Measurements from ENCODE around the gene TMEM151B.

The TMEM151B gene

DNA sequence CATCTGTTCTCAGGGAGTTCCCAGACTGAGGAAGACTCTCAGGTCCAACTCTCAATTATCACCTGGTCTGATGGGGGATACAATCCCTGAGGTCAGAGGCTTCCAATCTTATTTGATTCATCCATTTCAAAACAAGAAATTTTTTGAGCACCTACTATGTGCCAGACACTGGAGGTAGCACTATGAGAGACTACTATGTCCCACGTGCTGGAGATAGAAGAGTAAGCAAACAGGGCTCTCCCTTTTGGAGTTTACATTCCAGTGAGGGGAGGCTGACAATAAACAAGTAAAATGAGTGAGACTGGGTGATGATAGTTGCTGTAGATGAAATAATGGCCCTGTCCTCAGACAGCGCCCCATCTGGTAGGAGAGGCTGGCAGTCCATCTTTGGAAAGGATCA is 16.5 kb downstream of the TMEM151B start:
- H3K27ac ChIP-seq = no peak overlapping the region
- no peak for DNase-seq
- H3K36me3 ChIP-seq = no peaks in the 10 kb centered on the region
- peaks cover 0 to 8% (median 0%) of the 10 kb centered on the region in 4 donors for H3K4me1 ChIP-seq
- TF ChIP-seq, protein P1, sequence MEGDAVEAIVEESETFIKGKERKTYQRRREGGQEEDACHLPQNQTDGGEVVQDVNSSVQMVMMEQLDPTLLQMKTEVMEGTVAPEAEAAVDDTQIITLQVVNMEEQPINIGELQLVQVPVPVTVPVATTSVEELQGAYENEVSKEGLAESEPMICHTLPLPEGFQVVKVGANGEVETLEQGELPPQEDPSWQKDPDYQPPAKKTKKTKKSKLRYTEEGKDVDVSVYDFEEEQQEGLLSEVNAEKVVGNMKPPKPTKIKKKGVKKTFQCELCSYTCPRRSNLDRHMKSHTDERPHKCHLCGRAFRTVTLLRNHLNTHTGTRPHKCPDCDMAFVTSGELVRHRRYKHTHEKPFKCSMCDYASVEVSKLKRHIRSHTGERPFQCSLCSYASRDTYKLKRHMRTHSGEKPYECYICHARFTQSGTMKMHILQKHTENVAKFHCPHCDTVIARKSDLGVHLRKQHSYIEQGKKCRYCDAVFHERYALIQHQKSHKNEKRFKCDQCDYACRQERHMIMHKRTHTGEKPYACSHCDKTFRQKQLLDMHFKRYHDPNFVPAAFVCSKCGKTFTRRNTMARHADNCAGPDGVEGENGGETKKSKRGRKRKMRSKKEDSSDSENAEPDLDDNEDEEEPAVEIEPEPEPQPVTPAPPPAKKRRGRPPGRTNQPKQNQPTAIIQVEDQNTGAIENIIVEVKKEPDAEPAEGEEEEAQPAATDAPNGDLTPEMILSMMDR (IDR thresholded peaks at IDR 0.05) = no peak
- intact Hi-C loops (cut with DNase I; ENCODE audit: low total_unique reads) = no loop called here
- H3K9me3 ChIP-seq = no peaks in the 10 kb centered on the region
- H3K27me3 ChIP-seq = peaks cover 0 to 41% of the 10 kb centered on the region in 2 donors
- H3K4me3 ChIP-seq = no peak overlapping the region

DNA sequence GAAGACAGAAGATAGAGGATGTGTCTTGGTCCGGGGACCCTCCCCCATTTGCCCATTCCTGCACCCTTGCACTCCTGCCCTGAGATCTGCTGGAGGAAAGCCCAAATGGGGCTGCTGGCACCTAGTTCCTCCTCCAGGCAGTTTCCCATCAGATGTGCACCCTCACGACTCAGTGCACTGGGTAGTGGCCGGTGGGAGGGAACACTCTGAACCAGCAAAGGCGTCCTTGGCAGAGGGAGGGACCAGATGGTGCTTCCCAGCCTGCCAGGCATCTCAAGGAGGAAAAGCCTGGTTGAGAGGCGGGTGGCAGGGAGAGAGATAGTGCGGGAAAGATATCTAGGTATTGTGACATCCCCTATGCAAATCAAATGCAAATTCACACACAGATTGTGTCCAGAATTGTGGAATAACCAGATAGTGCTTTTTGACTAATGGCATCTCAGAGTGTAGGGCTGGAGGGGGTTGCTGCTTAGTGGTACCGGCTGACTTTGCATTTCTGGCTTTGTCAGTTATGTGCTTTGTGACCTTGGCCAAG is 19.5 kb downstream of the TMEM151B start:
- DNase-seq = no peak
- peaks cover 0 to 8% (median 0%) of the 10 kb centered on the region in 4 donors for H3K4me1 ChIP-seq
- no peaks in the 10 kb centered on the region for H3K9me3 ChIP-seq
- TF ChIP-seq, protein P1 (IDR thresholded peaks at IDR 0.05) = no peak
- H3K36me3 ChIP-seq = no peaks in the 10 kb centered on the region
- intact Hi-C loops (cut with DNase I; ENCODE audit: low total_unique reads) = no loop called here
- no peak overlapping the region for H3K27ac ChIP-seq
- H3K4me3 ChIP-seq = no peak overlapping the region
- peaks cover 0 to 71% of the 10 kb centered on the region in 2 donors for H3K27me3 ChIP-seq

DNA sequence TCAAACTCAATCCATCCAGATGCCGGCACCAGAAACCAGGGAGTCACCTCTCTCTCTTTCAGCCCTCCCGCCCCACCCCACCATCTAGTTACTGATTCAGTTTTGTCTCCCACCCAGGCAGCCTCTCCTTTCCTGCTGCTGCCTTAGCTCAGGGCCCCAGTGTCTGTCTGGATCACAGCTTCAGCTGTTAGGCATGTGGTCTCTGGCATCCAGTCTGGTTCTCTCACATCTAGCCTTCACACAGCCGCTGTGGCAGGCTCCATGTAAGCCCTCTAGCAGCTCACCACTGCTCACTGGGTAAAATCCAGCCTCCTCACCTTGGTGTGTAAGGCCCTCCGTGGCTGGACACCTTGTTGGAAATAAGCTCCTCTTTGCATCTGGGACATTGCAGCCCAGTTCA is 21.6 kb downstream of the TMEM151B start:
- TF ChIP-seq, protein P1 (IDR thresholded peaks at IDR 0.05) = no peak
- Histone ChIP-seq H3K9me3 (no peaks in the 10 kb centered on the region), H3K27me3 (peaks cover 0 to 78% of the 10 kb centered on the region in 2 donors)

DNA sequence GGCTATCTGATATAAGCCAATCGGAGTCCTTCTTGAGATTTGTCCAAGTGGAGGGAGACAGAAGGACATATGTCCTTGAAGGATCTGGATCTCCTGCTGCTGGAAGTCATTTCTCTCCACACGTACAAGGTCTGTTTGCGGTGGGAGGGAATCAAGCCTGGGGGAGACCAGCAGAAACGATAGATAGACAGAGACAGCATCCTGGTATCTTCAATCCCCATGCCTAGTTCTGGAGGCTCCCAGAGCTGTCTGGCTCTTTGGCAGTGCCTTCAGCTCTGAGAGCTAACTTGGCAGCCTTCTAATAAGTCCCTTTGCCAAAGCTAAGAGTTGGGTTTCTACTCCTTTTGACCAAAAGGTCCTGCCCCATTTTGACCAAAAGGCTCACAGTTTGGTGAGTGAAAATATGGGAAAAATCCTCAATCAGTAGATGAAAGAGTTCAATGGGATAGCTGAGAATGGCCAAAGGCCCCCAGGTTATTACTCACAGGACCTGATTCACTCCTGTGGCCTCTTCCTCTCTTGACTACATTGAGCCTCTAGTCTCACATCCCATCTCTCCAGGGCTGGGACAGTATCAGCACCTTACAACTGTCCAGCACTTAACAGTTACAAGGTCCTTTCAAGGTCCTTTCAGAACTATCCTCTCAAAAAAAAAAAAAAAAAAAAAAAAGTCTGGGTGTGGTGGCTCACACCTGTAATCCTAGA is 22.6 kb downstream of the TMEM151B start:
- H3K27me3 ChIP-seq = peaks cover 0 to 81% of the 10 kb centered on the region in 2 donors

More for the DNA sequence above, 21.6 kb downstream of the TMEM151B start:
- DNase-seq = no peak
- Histone ChIP-seq H3K27ac (no peak overlapping the region), H3K4me3 (no peak overlapping the region), H3K4me1 (peaks cover 0 to 9% (median under 1%) of the 10 kb centered on the region in 4 donors), H3K36me3 (no peaks in the 10 kb centered on the region)
- intact Hi-C loops (cut with DNase I; ENCODE audit: low total_unique reads) = no loop called here

DNA sequence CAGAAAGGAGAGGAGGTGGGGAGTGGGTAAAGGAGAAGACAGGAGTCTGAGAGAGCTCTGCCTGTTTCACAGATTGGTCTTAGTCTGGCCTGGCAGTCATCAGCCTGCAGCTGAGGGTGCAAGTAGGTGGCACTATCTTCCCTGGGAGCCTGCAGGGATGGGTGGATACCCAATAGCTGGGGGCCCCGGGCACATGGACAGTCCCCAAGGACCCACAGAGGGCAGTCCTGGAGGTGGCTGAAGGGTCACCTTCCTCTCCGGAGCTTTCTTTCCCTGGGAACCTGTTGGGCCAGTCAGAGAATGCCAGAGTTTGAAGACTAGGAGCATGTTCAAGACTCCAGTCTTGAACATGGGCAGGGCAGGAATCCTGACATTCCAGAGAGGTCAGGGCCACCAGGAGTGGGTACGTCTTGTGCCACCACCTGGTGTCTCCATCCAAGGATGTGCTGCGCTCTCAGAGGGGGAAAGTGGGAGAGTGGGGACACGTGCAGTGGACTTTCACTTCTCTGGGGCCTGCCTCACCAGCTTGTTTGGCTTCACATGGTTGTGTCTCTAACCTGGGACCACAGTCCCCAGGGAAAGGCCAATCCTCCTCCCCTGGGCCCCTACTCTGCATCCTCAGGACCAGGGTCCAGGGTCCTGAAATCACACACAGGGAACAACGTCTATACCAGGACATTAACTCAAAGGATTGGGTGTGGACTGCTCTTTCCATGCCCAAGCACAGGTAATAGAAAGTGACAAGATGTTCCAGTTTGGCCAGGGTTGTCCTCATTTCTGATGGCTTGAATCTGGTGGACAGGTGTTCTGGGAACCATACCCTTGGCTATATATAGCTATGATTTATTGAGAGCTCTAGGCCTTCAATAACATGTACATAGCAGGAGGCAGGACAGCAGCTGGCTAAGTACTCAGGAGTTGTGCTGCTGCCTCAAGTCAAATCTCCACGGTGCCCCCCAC is 24.9 kb downstream of the TMEM151B start:
- H3K27me3 ChIP-seq = peaks cover 0 to 83% of the 10 kb centered on the region in 2 donors
- TF ChIP-seq, protein P1 (IDR thresholded peaks at IDR 0.05) = no peak
- H3K4me3 ChIP-seq = no peak overlapping the region
- intact Hi-C loops (cut with DNase I; ENCODE audit: low total_unique reads) = no loop called here
- H3K4me1 ChIP-seq = peaks cover 0 to 16% (median 12%) of the 10 kb centered on the region in 4 donors
- H3K27ac ChIP-seq = no peak overlapping the region
- no peaks in the 10 kb centered on the region for H3K9me3 ChIP-seq
- no peak for DNase-seq
- peaks cover under 1 to 1% (median under 1%) of the 10 kb centered on the region in 3 donors for H3K36me3 ChIP-seq

More for the DNA sequence above, 22.6 kb downstream of the TMEM151B start:
- H3K9me3 ChIP-seq = no peaks in the 10 kb centered on the region
- H3K27ac ChIP-seq = no peak overlapping the region
- intact Hi-C loops (cut with DNase I; ENCODE audit: low total_unique reads) = no loop called here
- H3K36me3 ChIP-seq = no peaks in the 10 kb centered on the region
- H3K4me3 ChIP-seq = no peak overlapping the region
- peaks cover 0 to 19% (median 9%) of the 10 kb centered on the region in 4 donors for H3K4me1 ChIP-seq
- DNase-seq = no peak
- TF ChIP-seq, protein P1 (IDR thresholded peaks at IDR 0.05) = no peak

All from tibial artery (tissue), 4 donors.